Measurements from ENCODE around the gene CNIH3. TPM values are rescaled to one million over a fixed set of nuclear protein-coding genes. Genes with fewer than 3 reads are reported as not detected.

Gene CNIH3
- total RNA-seq, 1 experiment from 2014 or later, result 3.7 TPM

- H3K4me3 ChIP-seq (ENCODE audit: low read depth in 2 of 2, low read length in 2 of 2), result no peak overlapping the region
- DNase-seq (ENCODE audit: low read depth, low spot score) (no peak), ATAC-seq (no peak)
- intact Hi-C loops (cut with micrococcal nuclease; ENCODE audit: unreplicated experiment) (loop anchor here (5.0 kb wide), 1 partner anchor 128 kb away; no protein-coding TSS in a partner anchor), in situ Hi-C loops (cut with HindIII; ENCODE audit: low pct_unique_long_range_greater_than_20kb, low sequenced_read_pairs) (no loop called here)
- H3K36me3 ChIP-seq (ENCODE audit: control insufficient read depth, insufficient read depth, low read length), result no peaks in the 10 kb centered on the region
- no peaks in the 10 kb centered on the region for H3K4me1 ChIP-seq (ENCODE audit: control insufficient read depth, insufficient read depth, low read length)
- BruUV-seq (replicated peaks), result no TSS peak
- H3K9me3 ChIP-seq (ENCODE audit: control insufficient read depth, insufficient read depth, low read depth, low read length), result no peaks in the 10 kb centered on the region
- TF ChIP-seq SIN3A (IDR thresholded peaks at IDR 0.05; ENCODE audit: borderline replicate concordance, insufficient read depth, low read depth, low read length), result no peak
- no peak for TF ChIP-seq POLR2AphosphoS5 (IDR thresholded peaks at IDR 0.05; ENCODE audit: low read depth, low read length)
- no peak for TF ChIP-seq REST (IDR thresholded peaks at IDR 0.05; ENCODE audit: insufficient read depth in 1 of 2, low read depth in 2 of 2, low read length in 1 of 2)
- TF ChIP-seq TCF7L2 (IDR thresholded peaks at IDR 0.05; ENCODE audit: low read depth, low read length), result no peak
- TF ChIP-seq CTCF (IDR thresholded peaks at IDR 0.05), result no peak
- H3K27ac ChIP-seq (ENCODE audit: low read length), result no peak overlapping the region
- H3K27me3 ChIP-seq (ENCODE audit: control insufficient read depth, insufficient read depth, low read length), result no peaks in the 10 kb centered on the region
- POLR2A ChIA-PET, result no interaction called here
- CTCF ChIA-PET, result no interaction called here
Measured at GRCh38 chr1:224640018-224640417, 23.9 kb downstream of the CNIH3 start.

GRCh38 chr1:224640587-224640986, 24.5 kb downstream of the CNIH3 start:
- no peak for DNase-seq (ENCODE audit: low read depth, low spot score)
- BruUV-seq (replicated peaks), result no TSS peak
- Histone ChIP-seq H3K27ac (ENCODE audit: low read length) (no peak overlapping the region), H3K27me3 (ENCODE audit: control insufficient read depth, insufficient read depth, low read length) (no peaks in the 10 kb centered on the region), H3K36me3 (ENCODE audit: control insufficient read depth, insufficient read depth, low read length) (no peaks in the 10 kb centered on the region), H3K4me1 (ENCODE audit: control insufficient read depth, insufficient read depth, low read length) (no peaks in the 10 kb centered on the region), H3K9me3 (ENCODE audit: control insufficient read depth, insufficient read depth, low read depth, low read length) (no peaks in the 10 kb centered on the region), H3K4me3 (ENCODE audit: low read depth in 2 of 2, low read length in 2 of 2) (no peak overlapping the region)
- intact Hi-C loops (cut with micrococcal nuclease; ENCODE audit: unreplicated experiment), result loop anchor here (5.0 kb wide), 1 partner anchor 128 kb away; no protein-coding TSS in a partner anchor
- no peak for ATAC-seq
- in situ Hi-C loops (cut with HindIII; ENCODE audit: low pct_unique_long_range_greater_than_20kb, low sequenced_read_pairs), result no loop called here
- ChIA-PET POLR2A (no interaction called here), CTCF (no interaction called here)
- TF ChIP-seq REST (IDR thresholded peaks at IDR 0.05; ENCODE audit: insufficient read depth in 1 of 2, low read depth in 2 of 2, low read length in 1 of 2), result no peak
- no peak for TF ChIP-seq CTCF (IDR thresholded peaks at IDR 0.05)
- TF ChIP-seq POLR2AphosphoS5 (IDR thresholded peaks at IDR 0.05; ENCODE audit: low read depth, low read length), result no peak
- no peak for TF ChIP-seq SIN3A (IDR thresholded peaks at IDR 0.05; ENCODE audit: borderline replicate concordance, insufficient read depth, low read depth, low read length)
- no peak for TF ChIP-seq TCF7L2 (IDR thresholded peaks at IDR 0.05; ENCODE audit: low read depth, low read length)
